NB4 (cell line): ENCODE results near the gene NRG3.

ENCODE experiments used
- DNase-seq: peaks from one replicate; pipeline ENCODE4 v3.0.0; 2010; ENCODE audit warnings: low read depth
- H3K4me3 ChIP-seq: one replicate; pipeline ENCODE4 v1.5.1; 2011; ENCODE audit warnings: mild to moderate bottlenecking, low read depth, low read length, moderate library complexity
- MYC ChIP-seq: IDR thresholded peaks from 2 replicates; pipeline ENCODE4 v1.6.1; 2011; ENCODE audit warnings: low read depth, low read length
- POLR2A ChIP-seq: IDR thresholded peaks from 2 replicates; pipeline ENCODE4 v1.6.1; 2011; ENCODE audit warnings: mild to moderate bottlenecking; ENCODE audit not compliant: insufficient read length; ENCODE audit errors: extremely low read depth
- TF ChIP-seq, protein P1 (sequence below): IDR thresholded peaks from 2 replicates; pipeline ENCODE4 v1.6.1; 2011; ENCODE audit warnings: low read depth, low read length
- TF ChIP-seq, protein P2 (sequence below): IDR thresholded peaks from one replicate; pipeline ENCODE4 v1.5.1; 2012; ENCODE audit warnings: low read depth, low read length

NRG3 gene

DNA sequence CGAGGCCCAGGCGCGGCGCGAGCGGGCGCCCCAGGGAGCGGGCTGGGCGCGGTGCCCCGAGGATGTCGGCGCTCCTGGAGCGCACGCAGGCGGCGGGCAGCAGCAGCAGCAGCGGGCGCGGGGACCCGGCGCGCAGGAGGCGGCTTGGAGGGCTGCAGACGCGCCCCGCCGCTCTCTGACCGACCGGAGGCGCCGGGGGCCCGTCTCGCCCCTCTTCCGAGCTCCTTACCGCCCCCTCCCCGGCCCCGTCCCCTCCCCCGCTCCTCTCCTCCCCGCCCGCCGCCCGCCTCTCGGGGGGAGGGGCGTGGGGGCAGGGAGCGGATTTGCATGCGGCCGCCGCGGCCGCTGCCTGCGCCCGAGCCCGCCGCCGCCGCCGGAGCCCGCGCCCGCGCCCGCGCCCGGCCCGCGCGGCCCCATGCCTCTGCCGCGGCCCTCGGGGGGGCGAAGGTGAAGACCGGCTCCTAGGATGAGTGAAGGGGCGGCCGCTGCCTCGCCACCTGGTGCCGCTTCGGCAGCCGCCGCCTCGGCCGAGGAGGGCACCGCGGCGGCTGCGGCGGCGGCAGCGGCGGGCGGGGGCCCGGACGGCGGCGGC is at the start of gene NRG3:
Gene NRG3, plus strand, starts transcription at position 320 of the 592 bp plus-strand sequence.
- DNase-seq = no peak
- TF ChIP-seq, protein P1, sequence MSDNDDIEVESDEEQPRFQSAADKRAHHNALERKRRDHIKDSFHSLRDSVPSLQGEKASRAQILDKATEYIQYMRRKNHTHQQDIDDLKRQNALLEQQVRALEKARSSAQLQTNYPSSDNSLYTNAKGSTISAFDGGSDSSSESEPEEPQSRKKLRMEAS = no peak
- TF ChIP-seq, protein P2, sequence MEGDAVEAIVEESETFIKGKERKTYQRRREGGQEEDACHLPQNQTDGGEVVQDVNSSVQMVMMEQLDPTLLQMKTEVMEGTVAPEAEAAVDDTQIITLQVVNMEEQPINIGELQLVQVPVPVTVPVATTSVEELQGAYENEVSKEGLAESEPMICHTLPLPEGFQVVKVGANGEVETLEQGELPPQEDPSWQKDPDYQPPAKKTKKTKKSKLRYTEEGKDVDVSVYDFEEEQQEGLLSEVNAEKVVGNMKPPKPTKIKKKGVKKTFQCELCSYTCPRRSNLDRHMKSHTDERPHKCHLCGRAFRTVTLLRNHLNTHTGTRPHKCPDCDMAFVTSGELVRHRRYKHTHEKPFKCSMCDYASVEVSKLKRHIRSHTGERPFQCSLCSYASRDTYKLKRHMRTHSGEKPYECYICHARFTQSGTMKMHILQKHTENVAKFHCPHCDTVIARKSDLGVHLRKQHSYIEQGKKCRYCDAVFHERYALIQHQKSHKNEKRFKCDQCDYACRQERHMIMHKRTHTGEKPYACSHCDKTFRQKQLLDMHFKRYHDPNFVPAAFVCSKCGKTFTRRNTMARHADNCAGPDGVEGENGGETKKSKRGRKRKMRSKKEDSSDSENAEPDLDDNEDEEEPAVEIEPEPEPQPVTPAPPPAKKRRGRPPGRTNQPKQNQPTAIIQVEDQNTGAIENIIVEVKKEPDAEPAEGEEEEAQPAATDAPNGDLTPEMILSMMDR = no peak
- no peak for TF ChIP-seq MYC
- TF ChIP-seq POLR2A = no peak
- no peak within 1 kb of the TSS for H3K4me3 ChIP-seq

DNA sequence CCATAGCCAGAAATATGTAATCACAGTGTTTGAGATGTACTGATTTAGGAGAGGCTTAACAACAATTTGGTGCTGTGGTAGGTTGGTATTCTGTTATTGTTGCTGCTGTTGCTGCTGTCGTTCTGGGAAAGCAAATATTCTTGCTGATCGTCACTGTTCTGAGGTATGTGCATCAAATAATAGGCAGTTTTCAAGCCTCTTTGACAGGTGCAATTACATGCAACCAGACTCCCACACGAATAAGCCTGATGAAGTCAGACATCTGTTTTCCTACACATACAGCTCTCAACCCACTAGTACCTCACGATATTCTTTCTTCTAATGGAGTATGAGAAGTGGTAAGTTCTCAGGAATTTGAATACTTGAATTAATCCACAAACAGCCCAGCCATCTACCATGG is 46.7 kb upstream of the NRG3 start:
- no peak for DNase-seq

DNA sequence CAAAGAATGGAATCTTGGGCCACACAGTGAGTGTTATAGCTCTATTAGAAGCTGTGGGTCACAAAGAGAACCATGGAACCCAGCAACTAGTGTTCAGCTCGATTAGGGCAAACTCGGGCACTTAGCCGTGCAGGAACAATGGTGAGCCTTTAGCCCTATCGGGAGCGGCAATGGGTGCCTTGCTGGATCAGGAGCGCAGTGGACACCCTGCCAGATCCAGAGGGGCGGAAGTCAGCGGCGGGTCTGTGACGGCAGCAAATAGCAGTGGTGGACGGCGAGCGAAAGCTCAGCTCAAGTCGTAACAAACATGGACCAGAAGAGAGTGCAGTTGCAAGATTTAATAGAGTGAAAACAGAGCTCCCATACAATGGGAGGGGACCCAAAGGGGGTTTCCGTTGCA is 43.9 kb upstream of the NRG3 start:
- H3K4me3 ChIP-seq = no peak overlapping the region
- no peak for DNase-seq
- TF ChIP-seq, protein P1 = no peak
- TF ChIP-seq, protein P2 = no peak
- TF ChIP-seq POLR2A (no peak), MYC (no peak)

More for the DNA sequence above, 46.7 kb upstream of the NRG3 start:
- no peak overlapping the region for H3K4me3 ChIP-seq
- TF ChIP-seq, protein P2 = no peak
- TF ChIP-seq POLR2A (no peak), MYC (no peak)
- TF ChIP-seq, protein P1 = no peak

DNA sequence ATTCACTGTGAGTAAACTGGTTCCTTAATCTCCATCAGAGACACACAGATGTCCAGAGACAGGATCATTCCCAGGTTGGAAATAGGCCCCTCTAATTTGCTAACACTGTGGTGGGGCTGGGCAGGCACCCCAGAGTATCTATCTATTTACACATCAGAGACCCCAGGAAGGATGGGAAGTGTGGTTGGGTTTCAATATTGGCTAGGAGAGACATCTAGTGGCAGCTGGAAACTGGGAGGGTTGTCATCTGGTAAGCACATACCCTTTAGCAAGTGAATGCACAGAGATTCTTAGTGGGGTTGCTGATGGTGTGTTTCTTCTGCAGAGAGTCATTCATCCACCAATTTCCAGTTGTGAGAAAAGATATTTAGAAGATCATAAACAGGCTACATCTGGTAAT is 36.0 kb upstream of the NRG3 start:
- DNase-seq = peak; percentile 28
- no peak overlapping the region for H3K4me3 ChIP-seq
- TF ChIP-seq MYC = no peak
- TF ChIP-seq, protein P1 = no peak
- TF ChIP-seq, protein P2 = peak; percentile 49
- TF ChIP-seq POLR2A = no peak

DNA sequence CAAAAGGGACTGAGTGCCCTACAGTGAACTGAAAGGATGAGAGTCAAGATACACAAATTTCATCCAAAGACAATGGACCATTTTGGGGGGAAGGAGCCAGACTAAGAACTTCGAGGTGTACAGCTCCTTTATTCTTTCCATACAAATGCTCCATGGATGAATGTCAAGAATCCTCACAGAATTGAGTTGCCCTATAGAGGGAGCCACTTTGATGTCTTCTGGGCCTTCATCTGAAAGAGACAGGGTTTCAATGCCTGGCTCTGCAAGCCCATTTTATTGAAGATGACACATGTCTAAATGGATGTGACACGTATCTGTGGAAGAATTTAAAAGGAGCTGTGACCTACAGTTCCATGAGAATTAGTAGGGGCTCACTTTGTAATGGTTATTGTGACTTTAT is 32.0 kb upstream of the NRG3 start:
- TF ChIP-seq, protein P1 = no peak
- TF ChIP-seq MYC (no peak), POLR2A (no peak)
- TF ChIP-seq, protein P2 = peak; percentile 36
- peak; percentile 15 for DNase-seq

DNA sequence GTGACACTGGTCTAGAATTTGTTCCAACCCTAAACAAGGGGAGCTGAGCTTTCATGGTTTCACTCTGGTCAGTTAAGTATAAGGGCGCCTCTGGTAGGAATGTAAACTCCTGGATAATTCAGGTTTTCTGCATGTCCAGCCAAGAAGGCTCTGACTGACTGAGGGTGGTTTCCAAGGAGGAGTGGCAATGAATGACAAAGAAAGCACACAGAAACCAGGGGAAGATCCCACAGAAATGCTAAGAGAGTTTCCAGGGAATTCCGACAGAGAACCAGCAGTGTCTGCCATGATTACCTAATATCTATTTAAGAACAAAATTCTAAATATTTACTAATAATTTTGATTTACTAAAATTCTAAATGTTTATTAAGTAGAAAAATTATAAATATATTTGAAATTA is 27.3 kb upstream of the NRG3 start:
- H3K4me3 ChIP-seq = no peak overlapping the region
- TF ChIP-seq, protein P2 = no peak
- TF ChIP-seq POLR2A (no peak), MYC (no peak)
- TF ChIP-seq, protein P1 = no peak
- DNase-seq = no peak

More for the DNA sequence above, 32.0 kb upstream of the NRG3 start:
- H3K4me3 ChIP-seq = no peak overlapping the region
